ENCODE data around the gene RSBN1L.
"Not testable (repeated sequence)": the region's sequence is repeated elsewhere in the genome, so short reads cannot be mapped to it uniquely, and the experiment has no call there.

Gene RSBN1L

DNA sequence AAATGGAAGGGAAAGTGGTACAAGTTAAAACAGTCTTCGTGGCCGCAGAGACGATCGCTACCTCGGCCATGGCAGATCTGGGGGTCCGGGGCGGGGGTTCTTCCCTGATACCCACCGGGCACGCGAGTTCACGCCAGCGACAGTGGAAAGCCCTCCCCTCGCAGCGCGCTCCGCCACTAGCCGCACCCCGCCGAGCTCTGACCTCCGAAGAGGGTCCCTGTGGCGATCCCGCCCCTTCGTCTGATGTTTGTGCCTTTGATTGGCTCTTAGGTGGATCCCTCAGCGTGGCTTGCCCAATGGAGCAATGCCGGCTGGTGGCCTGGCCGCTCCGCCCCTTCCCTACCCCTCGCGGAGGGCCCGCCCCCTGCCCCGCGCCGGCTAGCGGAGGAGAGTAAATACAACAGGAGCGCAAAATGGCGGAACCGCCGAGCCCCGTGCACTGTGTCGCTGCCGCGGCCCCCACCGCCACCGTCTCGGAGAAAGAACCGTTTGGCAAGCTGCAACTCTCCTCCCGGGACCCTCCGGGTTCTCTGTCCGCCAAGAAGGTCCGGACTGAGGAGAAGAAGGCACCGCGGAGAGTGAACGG lies at the start of gene RSBN1L:
RSBN1L (plus strand) TSS at position 403 of the 586 bp plus-strand sequence; CDS start at position 414, 11 bp downstream.
- DNase-seq (ENCODE audit: low read depth): peak; percentile 98

DNA sequence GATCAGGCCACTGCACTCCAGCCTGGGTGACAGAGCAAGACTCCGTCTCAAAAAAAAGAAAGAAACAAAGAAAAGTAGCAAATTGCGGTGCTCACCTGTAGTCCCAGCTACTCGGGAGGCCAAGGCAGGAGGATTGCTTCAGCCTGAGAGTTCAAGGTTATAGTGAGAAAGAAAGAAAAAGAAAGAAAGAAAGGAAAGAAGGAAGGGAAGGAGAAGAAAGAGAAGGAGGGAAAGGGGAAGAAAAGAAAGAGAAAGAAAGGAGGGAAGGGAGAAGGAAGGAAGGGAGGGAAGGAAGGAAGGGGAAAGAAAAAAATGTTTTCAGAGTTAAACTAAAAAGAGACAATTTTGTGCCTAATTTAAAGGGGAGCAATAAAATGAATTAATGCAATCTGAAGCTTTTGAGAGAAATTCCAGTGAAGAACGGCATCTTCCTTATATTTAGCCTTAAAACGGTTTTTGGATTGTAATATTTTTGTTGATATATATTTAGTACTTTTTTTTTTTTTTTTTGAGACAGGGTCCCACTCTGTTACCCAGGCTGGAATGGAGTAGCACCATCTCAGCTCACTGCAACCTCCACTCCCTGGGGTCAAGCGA lies 47.4 kb upstream of the RSBN1L start:
- DNase-seq (ENCODE audit: low read depth): no peak

DNA sequence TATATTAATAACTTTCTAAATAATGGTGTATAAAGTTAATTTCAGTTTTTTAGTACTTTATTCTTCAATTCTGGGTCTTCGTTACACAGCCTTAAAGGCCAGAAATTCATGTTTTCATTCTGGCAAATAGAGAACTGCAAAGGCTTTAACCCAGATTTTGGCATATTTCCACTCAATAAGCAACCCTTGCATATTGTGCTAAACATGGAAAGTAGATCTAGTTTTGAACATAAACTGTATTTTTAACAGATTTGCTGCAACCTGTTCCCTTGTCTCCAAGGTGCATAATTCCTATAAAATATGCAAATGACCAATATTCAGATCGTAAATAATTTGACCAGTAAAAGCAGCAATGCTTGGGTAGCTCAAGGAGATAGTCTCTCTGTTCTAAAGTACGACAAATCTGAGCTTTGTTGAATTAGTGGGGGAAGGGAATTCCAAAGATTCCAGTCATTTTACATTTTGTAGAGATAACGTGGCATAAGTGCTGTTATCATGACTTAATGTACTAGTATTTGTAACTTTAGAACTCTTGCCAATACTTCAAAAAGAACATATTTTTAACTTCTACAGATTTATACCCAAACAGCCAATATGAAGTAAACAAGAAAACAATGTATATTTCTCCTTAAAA lies 46.4 kb upstream of the RSBN1L start:
- DNase-seq (ENCODE audit: low read depth): no peak

DNA sequence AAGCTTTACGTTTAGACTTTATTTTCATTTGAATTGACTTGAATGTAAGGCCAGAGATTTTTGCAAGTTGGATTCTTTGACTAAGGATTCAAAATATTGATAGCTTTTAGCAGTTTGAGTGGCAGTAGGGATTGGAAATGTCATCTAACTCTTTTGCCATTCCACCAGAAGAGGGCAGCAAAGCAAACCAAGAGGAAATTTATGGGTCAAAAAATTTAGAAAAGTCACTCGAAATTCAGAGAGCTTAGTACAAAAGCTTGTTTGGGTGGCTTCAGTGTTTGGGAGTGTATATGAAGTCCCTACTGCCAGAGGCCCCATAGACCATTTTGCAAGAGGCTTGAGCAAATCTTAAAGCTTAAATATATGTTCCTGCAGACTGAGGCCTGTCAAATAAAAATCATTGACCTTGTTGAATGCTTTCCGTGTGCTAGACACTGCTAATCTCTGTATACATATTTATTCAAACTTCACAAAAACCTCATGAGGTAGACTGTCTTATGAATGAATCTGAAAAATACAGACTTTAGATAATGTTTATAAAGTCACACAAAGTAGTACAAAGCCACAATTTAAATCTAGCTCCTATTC lies 44.6 kb upstream of the RSBN1L start:
- DNase-seq (ENCODE audit: low read depth): no peak

DNA sequence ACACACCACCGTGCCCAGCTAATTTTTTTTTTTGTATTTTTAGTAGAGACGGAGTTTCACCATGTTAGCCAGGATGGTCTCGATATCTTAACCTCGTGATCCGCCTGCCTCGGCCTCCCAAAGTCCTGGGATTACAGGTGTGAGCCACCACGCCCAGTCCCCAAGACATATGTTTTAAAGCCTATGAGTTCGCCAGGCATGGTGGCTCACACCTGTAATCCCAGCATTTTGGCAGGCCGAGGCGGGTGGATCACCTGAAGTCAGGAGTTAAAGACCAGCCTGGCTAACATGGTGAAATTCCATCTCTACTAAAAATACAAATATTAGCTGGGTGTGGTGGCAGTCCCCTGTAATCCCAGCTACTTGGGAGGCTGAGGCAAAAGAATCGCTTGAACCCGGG lies 43.4 kb upstream of the RSBN1L start:
- DNase-seq (ENCODE audit: low read depth): not testable (repeated sequence)

DNA sequence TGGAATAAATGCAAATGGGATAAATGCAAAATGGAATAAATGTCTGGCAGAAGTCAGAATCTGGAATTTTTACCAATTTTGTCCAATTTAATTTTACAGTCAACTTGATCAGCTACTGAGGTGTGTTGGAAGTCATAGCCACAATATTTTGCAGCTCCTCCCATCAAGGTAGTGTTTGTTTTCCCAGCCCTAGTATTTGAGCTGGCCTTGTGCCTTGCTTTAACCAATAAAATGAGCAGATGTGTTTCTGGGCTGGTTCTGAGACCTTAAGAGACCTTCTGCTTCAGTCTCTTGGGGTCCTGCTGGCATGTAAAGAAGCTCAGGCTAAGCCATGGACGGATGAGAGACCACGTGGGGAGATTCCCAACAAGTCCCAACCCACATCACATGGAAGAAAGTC lies 42.7 kb upstream of the RSBN1L start:
- DNase-seq (ENCODE audit: low read depth): no peak

DNA sequence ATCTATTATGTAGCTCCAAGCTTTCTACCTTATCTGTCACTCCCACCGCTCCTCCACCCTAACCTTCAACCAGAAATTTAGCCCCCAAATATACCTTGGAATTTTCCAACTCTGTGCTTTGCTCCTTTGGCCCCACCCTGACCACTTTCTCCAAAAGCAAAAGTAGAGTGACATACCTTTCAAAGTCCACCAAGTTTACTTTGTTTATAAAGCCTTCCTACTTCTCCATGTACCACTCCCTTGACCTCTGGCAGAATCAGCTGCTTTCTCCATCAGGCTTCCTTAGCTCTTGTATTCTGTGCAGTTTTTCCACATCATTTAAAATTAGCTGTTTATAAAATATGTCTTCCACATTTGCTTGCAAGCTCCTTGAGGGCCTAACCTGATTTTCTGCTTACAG lies 40.9 kb upstream of the RSBN1L start:
- DNase-seq (ENCODE audit: low read depth): no peak

DNA sequence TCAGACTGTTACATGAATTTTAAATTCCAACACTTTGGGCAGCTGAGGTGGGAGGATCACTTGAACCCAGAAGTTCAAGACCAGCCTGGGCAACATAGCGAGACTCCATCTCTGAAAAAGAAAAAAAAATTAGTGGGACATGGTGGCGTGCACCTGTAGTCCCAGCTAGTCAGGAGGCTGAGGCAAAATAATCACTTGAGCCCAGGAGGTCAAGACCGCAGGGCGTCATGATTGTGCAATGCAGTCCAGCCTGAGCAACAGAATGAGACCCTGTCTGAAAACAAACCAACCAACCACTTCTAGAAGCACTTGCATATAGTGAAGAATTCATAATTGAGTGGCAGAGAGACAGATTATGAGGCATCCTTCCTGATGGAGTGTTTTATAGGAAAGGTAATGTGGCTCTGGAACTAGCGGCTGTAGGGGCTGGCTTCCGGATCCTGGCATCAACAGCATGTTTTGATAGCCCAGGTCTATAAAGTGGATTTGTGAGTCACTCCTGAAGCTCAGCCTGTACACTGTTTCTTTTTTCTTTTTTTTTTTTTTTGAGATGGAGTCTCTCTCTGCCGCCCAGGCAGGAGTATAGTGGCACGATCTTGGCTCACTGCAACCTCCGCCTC lies 40.3 kb upstream of the RSBN1L start:
- no peak for DNase-seq (ENCODE audit: low read depth)

DNA sequence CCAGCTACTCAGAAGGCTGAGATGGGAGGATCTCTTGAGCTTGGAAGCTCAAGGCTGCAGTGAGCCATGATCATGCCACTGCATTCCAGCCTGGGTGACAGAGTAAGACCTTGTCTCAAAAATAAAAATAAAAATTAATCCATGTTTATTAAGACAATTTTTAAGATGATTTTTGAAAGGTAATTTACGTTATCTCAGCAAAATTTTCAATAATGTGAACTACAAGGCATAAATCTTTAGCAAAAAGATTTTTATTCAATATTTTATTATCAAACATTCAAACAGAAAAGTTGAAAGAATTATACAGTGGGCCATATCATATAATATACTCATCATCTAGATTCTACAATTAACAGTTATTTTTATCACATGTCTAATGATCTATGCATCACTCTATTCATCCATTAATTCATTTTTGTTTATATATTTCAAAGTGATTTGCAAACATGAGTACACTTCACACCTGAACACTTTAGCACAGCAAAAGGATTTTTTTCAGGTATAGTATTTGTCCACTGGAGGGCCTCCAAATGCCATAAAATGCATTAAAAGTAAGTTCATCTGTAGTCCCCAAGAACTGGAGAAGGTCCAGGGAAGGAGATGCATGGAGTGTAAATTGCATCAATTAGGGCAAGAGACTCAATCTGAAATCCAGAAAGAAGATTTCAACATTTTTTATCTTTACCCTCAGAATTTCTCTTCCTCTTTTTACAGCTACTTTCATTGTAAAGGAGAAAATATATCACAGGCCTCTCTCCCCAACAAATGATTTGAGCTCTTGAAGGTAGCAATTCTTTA lies 38.6 kb upstream of the RSBN1L start:
- no peak for DNase-seq (ENCODE audit: low read depth)

DNA sequence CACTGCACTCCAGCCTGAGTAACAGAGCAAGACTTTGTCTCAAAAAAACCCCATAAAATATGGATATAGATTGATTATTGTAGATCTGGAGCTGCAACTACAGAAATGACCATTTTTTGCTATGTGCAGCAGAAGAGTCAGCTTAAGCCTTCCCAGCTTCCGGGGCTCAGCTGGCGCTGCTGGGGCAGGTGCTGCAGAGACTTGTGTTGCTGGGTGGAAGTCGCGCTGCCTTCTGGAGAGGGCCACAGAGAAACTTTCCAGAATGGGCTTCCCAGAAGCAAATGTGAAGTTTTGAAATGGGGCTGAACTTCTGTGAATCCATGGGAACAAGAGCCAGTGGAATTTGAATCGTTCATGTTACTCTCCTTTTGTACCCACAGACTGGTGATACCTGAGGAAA lies 37.3 kb upstream of the RSBN1L start:
- DNase-seq (ENCODE audit: low read depth): no peak

DNA sequence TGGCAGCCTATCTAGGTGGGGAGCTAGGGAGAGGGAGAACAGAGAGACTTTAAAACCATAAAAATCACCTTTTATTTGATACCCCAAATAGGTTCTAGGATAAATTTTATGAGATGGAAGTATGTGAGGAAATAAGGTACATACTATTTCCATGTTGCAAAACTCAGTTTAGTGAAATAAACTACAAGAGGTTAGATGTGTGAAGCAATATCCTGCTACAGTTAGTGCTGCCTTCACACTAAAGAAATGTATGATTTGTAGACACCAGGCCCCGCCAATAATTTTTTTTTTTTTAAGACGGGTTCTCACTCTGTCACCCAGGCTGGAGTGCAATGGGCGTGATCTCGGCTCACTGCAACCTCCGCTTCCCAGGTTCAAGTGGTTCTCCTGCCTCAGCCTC lies 34.4 kb upstream of the RSBN1L start:
- no peak for DNase-seq (ENCODE audit: low read depth)

DNA sequence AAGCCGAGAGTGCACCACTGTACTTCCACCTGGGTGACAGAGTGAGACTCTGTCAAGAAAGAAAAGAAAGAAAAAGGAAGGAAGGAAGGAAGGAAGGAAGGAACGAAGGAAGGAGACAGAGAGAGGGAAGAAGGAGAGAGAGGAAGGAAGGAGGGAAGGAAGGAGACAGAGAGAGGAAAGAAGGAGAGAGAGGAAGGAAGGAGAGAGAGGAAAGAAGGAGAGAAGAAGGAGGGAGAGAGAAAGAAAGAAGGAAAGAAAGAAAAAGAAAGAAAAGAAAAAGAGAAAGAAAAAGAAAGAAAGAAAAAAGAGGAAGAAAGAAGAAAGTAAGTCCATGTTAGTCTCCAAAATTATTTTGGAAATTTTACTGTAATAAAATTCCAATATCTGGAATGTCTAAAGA lies 33.4 kb upstream of the RSBN1L start:
- no peak for DNase-seq (ENCODE audit: low read depth)

DNA sequence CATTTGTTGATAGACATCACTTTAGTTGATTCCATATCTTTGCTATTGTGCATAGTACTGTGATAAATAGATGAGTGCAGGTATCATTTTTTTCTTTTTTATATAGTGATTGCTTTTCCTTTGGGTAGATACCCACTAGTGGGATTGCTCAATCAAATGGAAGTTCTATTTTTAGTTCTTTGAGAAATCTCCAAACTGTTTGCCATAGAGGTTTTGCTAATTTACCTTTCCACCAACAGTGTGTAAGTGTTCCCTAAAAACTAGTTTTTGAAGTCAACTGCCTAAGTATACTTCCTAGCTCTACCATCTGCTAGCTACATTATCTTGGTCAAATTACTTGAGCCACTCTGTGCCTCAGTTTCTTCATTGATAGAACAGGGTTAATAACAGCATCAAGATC lies 31.5 kb upstream of the RSBN1L start:
- no peak for DNase-seq (ENCODE audit: low read depth)

DNA sequence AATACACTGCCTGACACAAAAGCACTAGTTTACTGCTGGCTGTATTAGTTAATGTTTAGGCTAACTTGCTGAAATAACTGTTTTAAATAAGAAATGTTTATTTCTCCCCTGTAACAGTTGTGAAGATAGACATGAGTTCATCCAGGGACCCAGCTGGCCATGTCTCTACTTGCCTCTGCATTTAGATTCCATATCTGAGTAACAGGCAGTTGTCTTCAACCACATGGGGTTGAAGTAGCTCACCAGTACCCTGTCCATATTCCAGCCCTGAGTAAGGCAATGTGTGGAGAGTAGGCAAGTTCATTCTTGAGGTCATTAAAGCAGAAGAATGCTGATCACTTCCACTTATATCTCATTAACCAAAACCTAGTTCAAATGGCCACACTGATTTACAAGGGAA lies 31.1 kb upstream of the RSBN1L start:
- no peak for DNase-seq (ENCODE audit: low read depth)

DNA sequence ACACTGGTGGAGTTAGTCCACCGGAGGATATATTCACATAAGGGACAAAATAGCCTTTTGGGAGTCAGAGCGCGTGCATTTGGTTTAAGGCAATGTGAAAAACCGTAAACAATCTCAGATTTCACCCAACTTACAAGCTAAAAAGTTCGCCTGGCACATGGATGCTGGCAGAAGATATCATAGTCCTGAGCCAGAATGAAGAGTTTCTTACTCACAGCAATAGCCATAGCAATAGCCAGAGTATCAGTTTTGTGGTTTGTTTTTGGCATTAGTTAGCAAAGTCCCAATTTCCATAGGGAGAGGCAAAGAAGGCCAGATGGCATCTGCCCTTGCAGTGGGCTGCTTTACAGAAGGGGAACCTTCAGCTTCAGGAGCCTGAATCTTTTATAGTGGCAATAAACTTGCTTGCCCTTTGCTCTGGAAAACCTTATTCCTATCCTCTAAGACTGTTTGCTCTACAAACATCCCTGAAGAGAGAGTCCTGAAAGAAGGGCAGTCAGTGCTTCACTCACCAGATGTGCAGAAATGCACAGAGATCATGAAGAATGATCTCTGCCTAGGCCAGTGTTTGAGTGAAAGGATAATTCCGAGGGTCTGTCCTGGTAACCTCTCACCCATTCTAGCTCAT lies 28.7 kb upstream of the RSBN1L start:
- no peak for DNase-seq (ENCODE audit: low read depth)

DNA sequence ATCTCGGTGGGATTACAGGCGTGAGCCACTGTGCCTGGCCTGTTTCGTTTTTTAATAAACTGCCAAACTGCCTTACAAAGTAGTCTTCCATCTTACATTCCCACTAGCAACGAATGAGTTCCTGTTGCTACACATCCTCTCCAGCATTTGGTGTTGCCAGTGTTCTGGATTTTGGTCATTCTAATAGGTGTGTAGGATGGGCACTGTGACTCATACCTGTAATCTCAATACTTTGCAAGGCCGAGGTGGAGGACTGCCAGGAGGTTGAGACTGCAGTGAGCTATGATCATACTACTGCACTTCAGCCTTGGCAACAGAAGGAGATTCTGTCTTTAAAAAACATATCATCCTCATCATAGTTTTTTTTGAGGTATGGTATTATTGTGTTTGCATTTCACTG lies 21.4 kb upstream of the RSBN1L start:
- DNase-seq (ENCODE audit: low read depth): no peak

DNA sequence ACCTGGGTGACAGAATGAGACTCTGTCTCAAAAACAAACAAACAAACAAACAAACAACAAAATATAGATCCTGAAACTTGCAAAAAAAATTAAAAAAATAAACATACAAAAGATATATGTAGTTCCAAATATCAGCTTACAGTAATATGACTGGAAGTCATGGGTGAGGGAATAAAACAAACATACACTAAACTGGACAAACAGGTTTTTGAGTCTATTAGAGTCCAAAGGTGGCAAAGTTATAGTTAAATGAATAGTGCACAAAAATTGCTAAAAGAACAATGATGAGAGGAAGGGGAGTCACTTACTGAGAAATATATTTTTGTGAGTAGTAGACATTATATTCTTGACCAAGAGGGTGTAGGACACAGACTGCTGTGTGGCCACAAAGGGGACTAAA lies 16.7 kb upstream of the RSBN1L start:
- DNase-seq (ENCODE audit: low read depth): no peak

DNA sequence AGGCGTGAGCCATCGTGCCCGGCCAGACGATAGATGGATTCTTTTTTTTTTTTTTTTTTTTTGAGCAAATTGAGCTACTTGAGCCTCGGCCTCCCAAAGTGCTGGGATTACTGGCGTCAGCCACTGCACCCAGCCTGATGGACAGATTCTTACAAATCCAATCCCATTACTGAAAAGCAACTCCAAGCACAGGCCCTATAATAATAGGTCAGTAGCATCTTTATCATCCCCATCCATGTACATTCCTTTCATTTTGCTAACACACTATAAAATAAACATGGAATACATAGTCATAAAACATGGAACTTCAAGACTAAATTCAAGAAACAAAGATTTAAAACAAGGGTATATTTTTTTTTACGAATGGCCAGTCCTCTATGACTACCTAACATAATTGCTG lies 16.0 kb upstream of the RSBN1L start:
- DNase-seq (ENCODE audit: low read depth): no peak

DNA sequence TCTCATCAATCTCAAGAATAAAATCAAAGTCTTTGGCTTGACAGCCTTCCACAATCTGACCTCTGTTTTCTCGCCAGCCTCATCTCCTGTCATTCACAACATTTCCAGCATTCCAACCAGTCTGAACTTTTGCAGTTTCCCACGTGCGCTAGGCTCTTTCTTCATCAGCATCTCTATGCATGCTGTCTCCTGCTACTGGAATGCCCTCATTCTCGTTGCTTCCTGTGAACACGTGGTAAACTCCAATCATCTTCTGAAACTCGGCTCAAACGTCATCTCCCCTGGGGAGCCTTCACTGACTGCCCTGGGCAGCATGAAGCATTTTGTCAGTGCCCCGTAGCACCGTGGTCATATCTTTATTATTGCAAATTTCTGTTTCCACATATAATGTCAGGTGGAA lies 12.2 kb upstream of the RSBN1L start:
- DNase-seq (ENCODE audit: low read depth): no peak

DNA sequence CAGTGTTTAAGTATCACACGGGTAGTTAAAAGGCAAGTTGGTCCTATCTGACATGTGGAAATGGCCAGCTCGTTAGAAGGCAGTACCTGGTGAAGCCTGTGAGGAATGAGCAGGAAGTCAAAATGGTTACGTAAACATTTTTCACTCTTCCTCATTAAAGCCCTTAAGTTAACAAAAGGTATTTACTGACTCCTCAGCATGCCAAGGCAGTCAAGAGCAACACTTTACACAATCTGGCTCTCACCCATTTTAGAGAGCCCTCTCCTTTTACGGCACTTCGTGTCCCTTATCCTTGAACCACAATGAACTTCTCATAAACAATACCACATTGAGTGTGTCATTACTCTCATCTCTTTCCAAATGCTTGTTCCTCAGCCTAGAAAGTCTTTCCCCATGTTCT lies 11.0 kb upstream of the RSBN1L start:
- no peak for DNase-seq (ENCODE audit: low read depth)

DNA sequence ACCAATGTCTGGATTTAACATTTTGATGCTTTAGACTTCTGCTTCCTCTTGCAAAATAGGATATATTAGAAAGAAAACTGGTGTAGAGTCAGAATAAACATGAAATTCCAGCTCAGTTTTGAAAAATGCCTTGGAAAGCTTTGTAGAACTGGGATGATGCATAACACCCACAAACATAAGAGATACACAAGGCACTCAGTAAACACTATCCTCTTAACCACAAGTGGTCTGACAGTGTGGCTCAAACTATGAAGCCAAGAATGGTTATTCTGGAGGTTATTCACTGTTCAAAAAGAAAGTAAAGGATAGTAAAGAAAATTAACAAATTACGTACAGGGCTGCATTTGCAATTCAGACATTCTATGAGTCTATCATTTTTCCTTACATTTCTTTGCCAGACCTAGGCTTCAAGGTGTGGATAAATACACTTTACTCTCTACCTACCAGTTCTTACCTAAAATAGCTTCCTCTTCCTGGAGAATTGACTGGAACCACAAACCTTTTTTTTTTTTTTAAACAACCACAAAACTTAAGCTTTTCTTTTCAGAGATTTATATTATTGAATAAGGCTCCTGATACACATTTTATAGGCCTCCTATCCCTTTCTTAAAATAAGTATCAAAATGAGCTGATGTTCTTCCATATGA lies 9.0 kb upstream of the RSBN1L start:
- DNase-seq (ENCODE audit: low read depth): no peak
